Embryonic facial prominence (tissue), 1 donor: ENCODE results near the gene GFOD1.
A peak's percentile ranks its signal among the peaks of the same experiment; 100 is the strongest.

Experiments
- DNase-seq: peaks from one replicate; pipeline ENCODE4 v3.0.0-alpha.2; 2016; ENCODE audit errors: extremely low spot score

GFOD1 gene

GRCh38 chr6:13378669-13379590, 108.5 kb downstream of the GFOD1 start:
- no peak for DNase-seq

DNA sequence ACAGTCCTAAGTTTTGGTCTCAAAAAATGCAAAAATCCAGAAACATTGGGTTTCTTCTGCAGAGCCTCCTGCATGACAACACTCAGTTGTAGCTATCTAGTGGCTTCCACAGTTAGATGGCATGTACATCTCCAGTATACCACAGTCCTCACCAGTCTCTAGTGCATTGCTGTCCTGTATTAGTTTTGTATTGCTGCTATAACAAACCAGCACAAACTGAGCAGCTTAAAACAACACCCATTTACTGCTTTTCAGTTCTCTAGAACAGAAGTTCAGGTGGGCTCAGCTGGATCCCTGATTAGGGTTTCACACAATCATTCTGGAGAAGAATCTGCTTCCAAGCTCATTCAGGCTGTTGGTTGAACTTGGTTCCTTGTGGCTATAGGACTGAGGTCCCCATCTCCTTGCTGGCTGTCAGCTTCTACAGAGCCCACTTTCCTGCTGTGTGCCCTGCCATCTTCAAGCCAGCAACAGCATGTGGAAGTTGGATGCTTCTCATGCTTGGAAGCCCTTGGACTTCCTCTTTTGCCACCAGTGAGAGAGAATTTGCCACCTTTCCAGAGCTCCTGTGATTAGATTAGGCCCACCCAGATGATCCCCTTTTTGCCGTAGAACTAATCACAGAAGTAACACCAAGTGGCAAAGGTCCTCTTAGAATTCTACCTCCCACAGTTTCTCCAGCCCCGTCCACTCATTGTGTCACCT, 110.2 kb downstream of the GFOD1 start:
- DNase-seq: no peak

DNA sequence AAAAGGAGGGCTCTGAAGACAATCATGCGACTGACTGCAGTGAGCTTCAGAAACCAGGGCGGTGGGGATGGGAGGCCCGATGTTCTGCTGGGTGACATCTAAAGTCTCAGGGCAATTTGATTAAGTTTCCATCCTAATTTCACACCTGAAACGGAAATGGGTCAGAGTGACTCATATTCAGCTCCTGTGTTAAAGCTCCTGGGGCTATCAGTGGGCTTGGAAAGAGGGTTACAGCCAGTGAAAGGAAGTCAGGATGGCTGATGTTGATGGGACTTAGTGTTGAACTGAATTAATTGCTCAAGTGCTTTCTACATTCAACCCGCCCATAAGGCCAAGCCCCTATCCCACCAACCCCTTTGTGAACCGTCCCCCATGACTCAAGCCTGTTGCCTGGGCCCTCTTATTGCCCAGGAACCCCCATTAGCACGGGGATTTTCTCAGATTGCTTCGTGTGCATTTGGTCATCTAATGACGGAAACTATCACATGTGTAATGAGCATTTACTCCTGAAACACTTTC, 112.0 kb downstream of the GFOD1 start:
- no peak for DNase-seq

DNA sequence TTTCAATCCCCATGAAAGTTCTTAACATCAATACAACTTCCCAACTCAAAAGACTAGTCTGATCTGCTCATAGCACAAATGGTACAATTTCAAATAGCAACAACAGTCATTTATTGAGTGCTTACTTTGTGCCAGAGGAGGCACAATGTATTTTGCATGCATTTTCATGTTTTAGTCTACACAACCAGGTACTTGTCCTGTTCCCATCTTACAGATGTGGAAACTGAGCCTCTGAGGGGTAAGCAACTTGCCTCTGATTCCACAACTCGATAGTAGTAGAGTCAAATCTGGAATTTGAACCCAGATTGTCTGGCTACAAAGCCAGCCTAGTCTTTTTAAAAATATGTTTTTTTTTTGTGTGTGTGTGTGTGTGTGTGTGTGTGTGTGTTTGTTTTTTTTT, 113.5 kb downstream of the GFOD1 start:
- DNase-seq: no peak

DNA sequence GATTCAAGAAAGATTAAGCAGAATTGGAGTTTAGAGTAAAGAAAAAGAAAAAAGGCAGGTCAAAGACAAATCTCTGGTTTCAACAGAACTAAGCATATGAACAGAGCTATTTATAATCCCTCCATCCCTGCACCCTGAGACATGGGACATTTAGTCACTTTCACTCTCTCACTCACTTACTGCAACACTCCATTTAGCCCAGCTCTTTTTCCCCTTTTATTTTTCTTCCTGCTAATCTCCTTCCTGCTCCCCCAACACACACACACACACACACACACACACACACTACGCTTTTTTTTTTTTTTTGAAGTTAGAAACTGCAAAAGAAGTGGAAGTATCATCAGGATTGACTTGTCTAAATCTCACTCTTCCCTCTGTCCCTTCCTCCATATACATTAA, 113.9 kb downstream of the GFOD1 start:
- no peak for DNase-seq

- DNase-seq: no peak
Measured at GRCh38 chr6:13372688-13373487, 114.5 kb downstream of the GFOD1 start.

DNA sequence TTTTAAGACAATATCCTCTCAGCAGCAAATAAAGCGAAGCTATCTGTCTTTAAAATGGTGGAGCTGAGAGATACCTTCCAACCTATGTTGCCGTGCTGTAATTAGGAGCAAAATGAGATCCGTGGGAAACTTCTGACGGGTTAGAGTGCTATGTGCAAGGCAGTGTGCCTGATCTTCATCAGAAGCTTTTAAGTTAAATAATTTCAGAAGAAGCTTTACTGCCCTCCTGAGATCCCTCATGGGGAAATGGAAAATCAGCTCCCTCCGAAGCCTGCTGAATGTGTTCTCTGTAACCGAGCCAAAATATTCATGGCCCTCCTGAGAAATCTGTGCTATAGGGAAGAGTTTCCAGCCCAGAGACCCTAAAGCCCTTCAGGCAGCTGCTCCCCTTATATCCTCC, 115.3 kb downstream of the GFOD1 start:
- DNase-seq: no peak

- DNase-seq: peak; percentile 34
Measured at GRCh38 chr6:13371421-13372072, 115.9 kb downstream of the GFOD1 start.

DNA sequence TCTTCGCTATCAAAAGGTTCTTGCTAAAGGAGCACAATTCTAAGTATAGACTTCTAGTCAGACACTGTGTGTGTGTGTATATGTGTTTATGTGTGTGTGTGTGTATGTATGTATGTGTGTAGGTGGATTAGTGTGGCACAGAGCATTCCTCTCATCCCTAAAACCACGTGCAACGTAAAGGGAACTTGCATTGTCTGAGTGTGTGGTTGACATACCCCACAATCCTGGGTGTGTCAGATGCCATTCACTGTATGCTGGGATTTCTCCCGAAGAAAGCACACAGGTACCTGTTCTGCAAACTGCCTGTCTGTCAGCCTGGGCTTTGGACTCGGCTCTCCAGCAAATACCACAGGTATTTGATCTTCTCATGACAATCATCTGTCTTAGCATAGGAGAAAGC, 116.8 kb downstream of the GFOD1 start:
- no peak for DNase-seq

DNA sequence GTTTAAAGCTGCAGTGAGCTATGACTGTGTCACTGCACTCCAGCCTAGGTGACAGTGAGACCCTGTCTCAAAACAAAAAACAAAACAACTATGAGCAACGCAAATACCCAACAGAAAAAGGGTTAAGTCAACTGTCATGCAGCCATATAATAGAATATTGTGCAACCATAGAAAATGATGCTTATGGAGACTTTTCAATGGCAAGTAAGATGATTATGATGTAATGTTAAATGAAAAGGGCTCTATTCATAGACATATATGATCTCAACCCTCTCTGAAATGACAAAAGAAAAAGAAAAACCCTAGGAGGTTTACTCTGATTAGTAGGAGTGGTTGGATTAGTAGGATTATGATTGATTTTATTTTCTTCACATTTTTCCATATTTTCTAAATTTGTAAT, 117.8 kb downstream of the GFOD1 start:
- DNase-seq: no peak

GRCh38 chr6:13368731-13369115, 118.7 kb downstream of the GFOD1 start:
- DNase-seq: no peak

GRCh38 chr6:13368079-13368730, 119.2 kb downstream of the GFOD1 start:
- DNase-seq: no peak

DNA sequence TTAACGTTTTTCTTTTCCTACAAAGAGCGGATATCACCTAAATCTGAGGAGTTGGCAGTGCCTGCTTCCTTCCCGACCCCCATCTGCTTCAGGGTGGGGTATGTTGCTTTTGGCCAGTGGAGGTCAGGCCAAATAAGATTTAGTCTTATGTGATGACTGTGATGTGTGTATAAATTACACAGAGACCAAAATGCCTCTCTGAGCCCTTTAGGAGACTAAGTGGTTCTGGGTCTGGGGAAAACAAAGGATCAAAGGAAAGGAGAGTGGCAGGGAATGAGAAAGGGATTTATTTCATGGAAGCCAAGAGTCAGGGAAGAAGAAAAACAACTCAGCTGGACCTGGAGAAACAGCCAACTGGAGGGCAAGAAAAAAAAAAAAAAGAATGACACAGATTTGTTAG, 120.0 kb downstream of the GFOD1 start:
- no peak for DNase-seq

DNA sequence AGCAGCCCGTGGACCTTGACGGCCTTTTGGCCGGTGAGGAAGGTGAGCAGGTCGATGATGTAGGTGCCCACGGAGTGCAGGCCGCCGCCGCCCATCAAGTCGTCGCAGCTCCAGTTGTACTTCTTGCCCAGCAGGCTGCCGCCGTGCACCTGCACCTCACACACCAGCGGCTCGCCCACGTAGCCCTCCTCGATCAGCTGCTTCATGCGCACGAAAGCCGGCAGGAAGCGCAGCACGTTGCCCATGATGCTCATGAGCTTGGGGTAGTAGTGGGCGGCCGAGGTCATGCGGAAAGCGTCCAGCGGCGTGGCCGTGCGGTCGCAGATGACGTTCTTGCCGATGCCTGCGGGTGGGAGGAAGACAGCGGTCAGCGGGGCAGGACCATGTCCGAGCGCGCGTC, 122.1 kb downstream of the GFOD1 start:
- DNase-seq: no peak

DNA sequence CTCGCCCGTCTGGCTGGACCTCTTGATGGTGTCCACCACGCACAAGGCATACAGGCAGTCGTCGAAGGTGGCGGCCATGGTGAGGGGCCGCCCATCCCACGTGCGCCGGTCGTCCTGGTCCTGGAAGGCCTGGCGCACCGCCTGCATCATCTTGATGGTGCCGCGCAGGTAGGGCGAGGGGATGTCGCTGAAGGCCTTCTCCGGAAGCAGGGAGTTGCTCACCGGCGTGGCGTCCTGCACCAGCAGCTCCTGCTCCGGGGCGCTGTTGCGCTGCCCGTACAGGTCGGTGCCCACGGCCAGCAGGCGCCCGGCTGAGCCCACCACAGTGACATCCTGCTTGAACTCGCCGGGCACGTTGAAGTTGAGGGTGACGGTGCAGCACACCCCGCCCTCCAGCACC, 122.6 kb downstream of the GFOD1 start:
- DNase-seq: no peak

DNA sequence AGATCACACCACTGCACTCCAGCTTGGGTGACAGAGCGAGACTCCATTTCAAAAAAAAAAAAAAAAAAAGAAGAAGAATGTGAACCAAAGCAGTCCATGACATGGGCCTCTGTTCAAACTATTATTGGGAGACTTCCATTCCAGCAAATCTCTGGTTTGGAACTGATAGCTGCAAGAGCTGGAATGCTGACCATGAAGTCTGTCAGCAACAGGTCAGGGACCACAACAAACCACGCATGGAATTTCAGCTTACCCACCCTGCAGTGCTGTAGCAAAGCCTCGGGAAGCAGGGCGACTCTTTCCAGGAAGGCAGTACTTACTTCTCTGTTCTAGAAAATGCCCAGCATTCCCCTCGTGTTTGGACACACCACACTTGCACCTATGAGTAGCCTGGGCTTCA, 125.0 kb downstream of the GFOD1 start:
- no peak for DNase-seq

DNA sequence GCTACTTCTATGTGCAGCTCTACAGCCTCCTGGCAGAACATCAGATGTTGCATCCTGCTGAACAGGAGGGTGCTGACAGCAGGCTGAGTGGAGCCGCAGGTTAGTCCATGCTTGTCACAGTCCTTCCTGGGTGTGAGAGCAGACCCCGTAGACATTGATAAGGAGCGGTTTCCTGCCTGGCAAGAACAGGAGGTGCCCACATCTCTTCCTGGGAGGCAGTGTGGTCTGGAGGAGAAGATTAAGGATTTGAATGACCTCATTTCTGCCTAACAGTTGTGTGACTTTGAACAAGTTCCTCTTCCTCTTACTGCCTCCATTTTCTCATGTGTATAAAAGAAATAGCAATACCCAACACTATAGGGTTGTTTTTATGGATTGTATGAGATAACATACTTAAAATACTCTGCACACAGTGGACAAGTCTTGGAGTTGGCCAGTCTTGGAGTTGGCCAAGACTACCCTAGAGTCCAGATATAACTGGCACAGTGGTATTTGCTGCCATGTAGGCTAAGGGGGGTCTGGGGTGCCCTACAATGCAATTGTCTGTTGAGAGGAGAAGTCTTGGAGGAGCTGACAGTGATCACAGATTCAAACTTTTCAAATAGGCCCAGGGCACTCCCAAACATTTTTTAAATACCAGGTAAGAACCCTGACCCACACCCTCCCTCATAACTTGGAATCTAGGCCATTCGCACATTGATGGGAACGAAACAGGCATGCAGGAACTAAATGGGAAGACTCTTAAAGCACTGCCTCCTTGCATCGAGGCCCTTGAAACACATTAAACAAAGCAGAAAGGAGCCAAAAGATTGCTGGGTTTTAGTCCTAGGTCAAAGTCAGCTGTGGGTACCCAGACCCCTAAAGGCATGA, 126.5 kb downstream of the GFOD1 start:
- no peak for DNase-seq

- no peak for DNase-seq
Measured at GRCh38 chr6:13359287-13359686, 128.1 kb downstream of the GFOD1 start.

DNA sequence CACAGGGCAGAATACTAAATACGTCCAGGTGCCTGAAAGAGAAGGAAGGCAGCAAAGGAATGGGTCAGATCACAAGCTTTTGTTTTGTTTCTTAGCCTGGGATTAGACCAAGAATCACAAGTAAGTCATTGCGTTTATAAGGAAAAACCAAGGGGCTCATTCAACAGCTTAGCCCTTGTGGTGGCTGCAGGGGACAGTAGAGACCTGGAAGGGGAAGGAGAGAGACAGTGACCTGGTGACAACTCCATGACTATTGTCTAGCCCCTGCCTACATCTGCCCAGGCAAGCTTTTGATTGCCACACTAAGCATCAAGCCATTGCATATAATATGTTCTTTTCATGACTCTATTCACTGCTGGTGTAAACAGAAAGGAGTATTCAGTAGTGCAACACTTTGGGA, 128.9 kb downstream of the GFOD1 start:
- no peak for DNase-seq

DNA sequence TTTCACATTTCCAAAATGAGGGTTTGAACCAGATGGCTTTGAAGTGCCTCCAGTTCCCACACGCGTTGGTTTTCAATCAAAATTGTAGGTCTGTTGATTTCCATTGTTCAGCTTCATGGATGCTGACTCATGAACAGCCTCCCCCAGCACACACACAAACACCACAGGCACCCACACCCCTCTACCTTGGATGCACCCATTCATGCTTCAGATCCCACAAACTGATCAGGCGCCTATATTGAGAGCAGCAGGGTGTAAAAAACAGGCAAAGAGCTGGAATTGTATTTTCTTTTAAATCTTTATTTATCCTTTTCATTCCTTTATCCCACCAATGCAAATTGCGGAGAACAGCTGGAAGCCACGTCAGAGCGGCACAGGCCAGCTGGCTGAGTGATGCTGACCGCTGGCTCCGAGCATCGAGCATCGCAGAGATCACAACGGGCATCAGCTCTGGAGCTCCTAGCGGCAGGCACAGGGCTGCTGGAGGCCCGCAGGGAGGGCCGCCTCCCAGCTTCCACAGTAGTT, 129.8 kb downstream of the GFOD1 start:
- no peak for DNase-seq
